Superior temporal gyrus (tissue), 1 donor: ENCODE data around the gene NUTF2.
A peak's percentile ranks its signal among the peaks of the same experiment; 100 is the strongest.
"Not testable (repeated sequence)": the region's sequence is repeated elsewhere in the genome, so short reads cannot be mapped to it uniquely, and the experiment has no call there.

ENCODE experiments used
- DNase-seq: peaks from one replicate; pipeline ENCODE4 v3.0.0-alpha.2; 2016; ENCODE audit errors: extremely low spot score

NUTF2 gene

GRCh38 chr16:67864044-67864443, 17.3 kb downstream of the NUTF2 start:
- not testable (repeated sequence) for DNase-seq

- DNase-seq, result no peak
Measured at GRCh38 chr16:67864594-67864993, 17.9 kb downstream of the NUTF2 start.

- no peak for DNase-seq
Measured at GRCh38 chr16:67865318-67865717, 18.6 kb downstream of the NUTF2 start.

GRCh38 chr16:67868290-67868689, 21.6 kb downstream of the NUTF2 start:
- DNase-seq, result no peak

- DNase-seq, result no peak
Measured at GRCh38 chr16:67869653-67870052, 22.9 kb downstream of the NUTF2 start.

- no peak for DNase-seq
Measured at GRCh38 chr16:67871256-67871655, 24.5 kb downstream of the NUTF2 start.

GRCh38 chr16:67872131-67872630, 25.4 kb downstream of the NUTF2 start:
- DNase-seq, result no peak

- peak; percentile 79 for DNase-seq
Measured at GRCh38 chr16:67872631-67873434, 26.1 kb downstream of the NUTF2 start, which contains the start of gene EDC4. Gene EDC4 (plus strand): TSS chr16:67873052. CDS start chr16:67873262, 210 bp downstream.

- DNase-seq, result peak; percentile 27
Measured at GRCh38 chr16:67873435-67874370, 27.0 kb downstream of the NUTF2 start.

GRCh38 chr16:67874372-67874771, 27.6 kb downstream of the NUTF2 start:
- DNase-seq, result no peak

- DNase-seq, result no peak
Measured at GRCh38 chr16:67877064-67877463, 30.3 kb downstream of the NUTF2 start.

GRCh38 chr16:67878232-67878631, 31.5 kb downstream of the NUTF2 start:
- DNase-seq, result no peak

GRCh38 chr16:67878846-67879245, 32.1 kb downstream of the NUTF2 start:
- no peak for DNase-seq

GRCh38 chr16:67879462-67879861, 32.7 kb downstream of the NUTF2 start:
- no peak for DNase-seq

GRCh38 chr16:67879936-67880335, 33.2 kb downstream of the NUTF2 start:
- no peak for DNase-seq

- DNase-seq, result no peak
Measured at GRCh38 chr16:67880584-67880983, 33.9 kb downstream of the NUTF2 start.

- peak; percentile 77 for DNase-seq
Measured at GRCh38 chr16:67881621-67882161, 35.0 kb downstream of the NUTF2 start.

GRCh38 chr16:67882374-67883145, 35.8 kb downstream of the NUTF2 start:
- DNase-seq, result peak; percentile 94

GRCh38 chr16:67883146-67883871, 36.6 kb downstream of the NUTF2 start:
- DNase-seq, result no peak

GRCh38 chr16:67883872-67884261, 37.1 kb downstream of the NUTF2 start:
- DNase-seq, result peak; percentile 50

- peak; percentile 94 for DNase-seq
Measured at GRCh38 chr16:67884684-67885083, 38.0 kb downstream of the NUTF2 start, which contains the start of gene NRN1L. Gene NRN1L (plus strand): TSS chr16:67884885. CDS start chr16:67884904, 19 bp downstream.
